ENCODE results near the gene IL7R.
A peak's percentile ranks its signal among the peaks of the same experiment; 100 is the strongest.
"Not testable (repeated sequence)": the region's sequence is repeated elsewhere in the genome, so short reads cannot be mapped to it uniquely, and the experiment has no call there.

The IL7R gene

GRCh38 chr5:35845508-35845907 lies 11.2 kb upstream of the IL7R start:
- DNase-seq: not testable (repeated sequence)

- DNase-seq: no peak
Measured at GRCh38 chr5:35847491-35847890, 9.2 kb upstream of the IL7R start.

DNA sequence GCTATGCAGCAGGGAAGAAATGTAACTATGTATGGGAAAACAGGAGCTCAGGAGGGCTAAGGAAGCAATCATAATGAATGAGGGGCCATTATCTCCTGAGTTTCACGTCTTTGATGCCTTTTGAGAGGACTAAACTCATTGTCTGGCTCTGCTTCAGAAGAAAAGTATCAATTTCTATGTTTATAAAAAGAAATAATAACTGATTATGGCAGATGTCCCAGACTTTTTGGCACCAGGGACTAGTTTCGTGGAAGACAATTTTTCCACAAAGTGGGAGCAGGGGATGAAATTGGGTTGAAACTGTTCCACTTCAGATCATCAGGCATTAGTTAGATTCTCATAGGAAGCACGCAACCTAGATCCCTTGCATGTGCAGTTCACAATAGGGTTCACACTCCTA lies 8.7 kb upstream of the IL7R start:
- no peak for DNase-seq

DNA sequence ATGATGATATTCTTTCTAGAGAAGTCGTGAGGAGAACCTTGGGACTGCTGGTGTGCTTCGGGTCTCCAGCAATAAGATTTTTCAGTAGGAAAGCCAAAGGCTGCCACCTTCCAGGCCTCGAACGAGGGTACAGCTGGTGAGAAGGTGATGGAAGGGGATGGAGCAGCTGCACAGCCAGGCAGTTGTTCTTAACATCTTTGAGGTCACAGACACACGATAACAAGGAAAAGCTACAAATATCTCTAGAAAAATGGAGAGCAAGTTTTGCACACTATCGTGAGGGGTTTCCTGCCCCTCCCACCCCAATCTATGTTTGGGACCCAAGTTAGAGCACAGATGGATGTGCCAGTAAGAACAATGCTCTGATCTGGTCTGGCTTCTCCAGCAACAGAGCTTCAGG lies 6.8 kb upstream of the IL7R start:
- no peak for DNase-seq

- DNase-seq: no peak
Measured at GRCh38 chr5:35850967-35851680, 5.6 kb upstream of the IL7R start.

DNA sequence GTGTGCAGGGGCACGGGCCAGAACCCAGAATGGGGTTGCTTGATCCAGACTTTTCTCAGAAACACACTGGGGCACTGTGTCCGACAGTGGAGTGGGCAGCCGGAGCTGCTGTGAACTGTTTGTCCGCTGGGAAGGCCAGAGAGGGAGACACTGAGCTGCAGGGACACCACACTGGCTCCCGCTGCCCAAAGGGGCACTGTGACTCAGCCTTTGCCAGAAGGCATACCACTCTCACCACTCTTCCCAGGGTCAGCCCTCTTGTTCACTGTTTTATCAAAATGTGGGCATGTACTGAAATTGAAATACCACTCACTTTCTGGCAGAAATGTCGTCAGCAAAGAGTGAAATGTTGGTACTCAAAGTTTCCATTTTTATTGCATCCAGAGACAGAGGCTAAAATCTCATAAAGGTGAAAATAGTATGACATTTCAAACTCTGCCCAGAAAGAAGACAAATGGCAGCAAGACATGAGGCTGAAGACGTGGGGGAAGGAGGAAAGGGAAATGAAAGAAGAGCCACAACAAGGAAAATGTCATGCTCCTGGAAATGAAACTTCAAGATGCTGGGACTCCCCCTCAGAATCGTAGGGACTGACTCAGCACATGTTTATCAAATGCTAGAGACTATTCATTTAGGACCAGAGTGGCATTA lies 4.5 kb upstream of the IL7R start:
- no peak for DNase-seq

- no peak for DNase-seq
Measured at GRCh38 chr5:35852773-35853172, 3.9 kb upstream of the IL7R start.

DNA sequence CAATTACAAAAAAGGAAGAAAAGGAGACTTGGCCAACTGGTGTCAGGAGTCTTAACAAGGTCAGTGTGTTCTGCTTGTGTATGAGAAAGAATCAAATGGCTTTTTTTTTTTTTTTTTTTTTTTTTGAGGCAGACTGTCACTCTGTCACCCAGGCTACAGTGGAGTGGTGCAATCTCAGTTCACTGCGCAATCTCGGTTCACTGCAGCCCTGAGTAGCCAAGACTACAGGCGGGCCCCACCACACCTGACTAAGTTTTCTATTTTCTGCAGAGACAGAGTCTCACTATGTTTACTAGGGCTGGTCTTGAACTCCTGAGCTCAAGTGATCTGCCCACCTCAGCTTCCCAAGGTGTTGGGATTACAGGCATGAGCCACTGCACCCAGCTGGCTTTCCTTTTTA lies 3.1 kb upstream of the IL7R start:
- DNase-seq: no peak

DNA sequence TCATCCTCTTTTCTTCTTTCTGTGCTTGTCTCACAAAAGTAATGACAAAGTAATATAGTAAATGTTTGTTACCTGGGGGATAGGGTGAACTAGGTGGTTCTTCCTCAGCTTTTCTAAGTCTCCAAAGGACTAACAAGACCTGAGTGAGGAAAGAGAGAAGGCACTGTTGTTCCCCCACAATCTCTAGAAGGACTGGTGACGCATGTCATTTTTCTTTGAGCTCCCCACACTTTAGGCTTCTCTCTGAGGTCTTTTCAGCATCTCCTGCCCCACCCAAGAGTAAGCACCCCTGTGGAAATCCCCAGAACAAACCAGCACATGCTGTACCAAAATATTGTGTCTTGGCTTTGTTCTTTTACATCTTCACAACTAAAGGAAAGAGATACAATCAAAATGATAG lies 2.4 kb upstream of the IL7R start:
- DNase-seq: no peak

- DNase-seq: peak; percentile 60
Measured at GRCh38 chr5:35855187-35855586, 1.5 kb upstream of the IL7R start.

GRCh38 chr5:35856186-35856764 lies 416 bp upstream of the IL7R start:
- not testable (repeated sequence) for DNase-seq

DNA sequence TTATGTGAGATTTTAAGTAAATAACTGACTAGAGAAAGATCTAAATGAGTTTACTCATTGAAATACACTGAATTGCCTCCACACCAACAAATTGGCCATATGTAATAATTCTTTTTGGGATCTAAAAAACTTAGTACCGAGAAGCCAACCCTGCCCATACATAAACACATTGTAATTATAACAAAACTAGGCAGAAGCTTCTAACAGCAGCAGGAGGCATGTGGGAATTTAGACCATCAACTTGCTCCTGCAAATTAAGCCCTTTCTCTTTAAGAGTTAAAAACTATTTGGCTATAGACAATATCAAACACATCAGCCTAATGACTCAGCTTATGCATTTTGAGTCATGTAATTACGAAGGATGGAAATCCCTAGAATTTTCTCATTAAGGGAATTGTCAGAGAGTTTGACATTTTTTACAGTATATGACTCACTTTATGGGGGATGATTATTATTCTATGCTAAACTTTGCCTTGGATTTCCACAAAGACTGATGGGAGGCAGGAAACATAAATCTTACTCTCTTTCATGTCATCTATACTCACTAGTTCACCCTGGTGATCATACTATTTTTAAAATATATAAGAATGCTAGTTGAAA lies 1.0 kb downstream of the IL7R start:
- peak; percentile 70 for DNase-seq

GRCh38 chr5:35859101-35859661 lies 2.5 kb downstream of the IL7R start:
- peak; percentile 96 for DNase-seq

- DNase-seq: peak; percentile 26
Measured at GRCh38 chr5:35860686-35861085, 4.0 kb downstream of the IL7R start.

- DNase-seq: no peak
Measured at GRCh38 chr5:35861718-35862117, 5.0 kb downstream of the IL7R start.

GRCh38 chr5:35862126-35862525 lies 5.4 kb downstream of the IL7R start:
- no peak for DNase-seq

DNA sequence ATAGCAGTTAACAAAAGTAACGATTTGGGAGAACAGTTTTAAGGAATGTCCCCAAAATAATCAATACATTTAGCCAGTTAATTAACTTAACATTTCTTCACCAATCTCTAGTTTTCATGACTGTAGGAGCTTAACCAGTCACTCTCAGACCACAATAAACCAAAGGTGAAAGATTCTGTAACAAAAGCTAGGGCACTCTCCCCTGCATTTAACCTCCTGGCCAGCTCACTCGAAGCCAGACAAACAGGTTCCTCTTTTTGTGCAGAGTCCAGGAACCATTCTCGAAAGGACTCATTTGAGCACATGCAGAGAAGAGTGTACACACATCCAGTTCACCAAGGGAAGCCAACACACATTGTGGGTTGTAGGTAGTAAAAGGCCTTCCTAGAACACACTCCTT lies 6.5 kb downstream of the IL7R start:
- no peak for DNase-seq

DNA sequence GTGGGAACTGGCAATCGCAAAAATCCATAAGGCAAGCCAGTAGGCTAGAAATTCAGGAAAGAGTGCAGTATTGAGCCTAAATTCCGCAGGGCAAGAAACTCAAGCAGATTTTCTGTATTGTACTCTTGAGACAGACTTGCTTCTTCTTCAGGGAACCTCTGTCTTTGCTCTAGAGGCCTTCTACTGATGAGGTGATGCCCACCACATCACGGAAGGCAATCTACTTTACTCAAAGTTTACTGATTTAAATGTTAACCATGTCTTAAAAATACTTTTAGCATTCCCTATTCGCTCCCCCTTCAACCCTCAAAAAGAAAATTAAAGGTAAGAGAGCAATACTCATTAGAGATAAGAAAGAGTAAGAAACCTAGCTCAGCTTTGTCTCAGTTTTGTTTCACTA lies 11.3 kb downstream of the IL7R start:
- DNase-seq: no peak

- DNase-seq: no peak
Measured at GRCh38 chr5:35869685-35870277, 13.1 kb downstream of the IL7R start.

DNA sequence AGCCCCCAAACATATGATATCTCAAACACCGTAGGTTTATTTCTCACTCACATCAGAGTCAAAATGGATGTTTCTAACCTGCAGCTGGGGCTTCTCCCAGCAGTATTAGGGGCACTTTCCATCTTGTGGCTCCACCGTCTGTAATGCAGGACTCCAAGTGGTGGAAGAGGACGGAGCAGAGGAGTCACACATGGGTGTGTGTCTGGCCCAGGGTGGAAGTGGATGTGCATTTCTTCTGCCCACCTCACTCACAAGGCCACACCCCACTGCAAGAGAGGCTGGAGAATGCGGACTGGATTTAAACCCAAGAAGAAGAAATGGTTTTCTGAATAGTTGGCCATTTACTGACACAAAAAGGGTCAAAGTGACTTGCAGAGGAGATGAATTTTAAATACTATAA lies 13.9 kb downstream of the IL7R start:
- no peak for DNase-seq

DNA sequence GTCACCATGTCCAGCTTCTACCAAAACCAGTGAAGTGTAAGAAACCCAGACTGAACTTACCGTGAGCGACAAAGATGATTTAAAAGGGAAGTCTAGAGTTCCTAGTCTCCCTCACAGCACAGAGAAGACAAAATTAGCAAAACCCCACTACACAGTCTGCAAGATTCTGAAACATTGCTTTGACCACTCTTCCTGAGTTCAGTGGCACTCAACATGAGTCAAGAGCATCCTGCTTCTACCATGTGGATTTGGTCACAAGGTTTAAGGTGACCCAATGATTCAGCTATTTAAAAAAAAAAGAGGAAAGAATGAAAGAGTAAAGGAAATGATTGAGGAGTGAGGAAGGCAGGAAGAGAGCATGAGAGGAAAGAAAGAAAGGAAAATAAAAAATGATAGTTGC lies 19.8 kb downstream of the IL7R start:
- no peak for DNase-seq

GRCh38 chr5:35876922-35877321 lies 20.2 kb downstream of the IL7R start:
- no peak for DNase-seq

DNA sequence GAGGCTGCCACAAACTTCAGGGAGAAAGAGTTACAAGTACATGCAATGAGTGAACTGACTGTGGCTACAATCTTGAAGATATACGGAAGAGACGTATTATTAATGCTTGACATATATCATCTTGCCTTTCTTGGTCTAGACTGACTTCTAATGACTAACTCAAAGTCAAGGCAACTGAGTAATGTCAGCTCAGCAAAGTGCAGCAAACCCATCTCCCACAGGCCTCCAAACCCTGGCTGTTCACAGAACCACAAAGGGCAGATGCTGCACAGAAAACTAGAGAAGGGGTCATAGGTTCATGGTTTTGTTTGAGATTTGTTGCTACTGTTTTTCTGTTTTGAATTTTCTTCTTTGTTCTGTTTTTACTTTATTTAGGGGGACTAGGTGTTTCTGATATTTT lies 21.0 kb downstream of the IL7R start:
- DNase-seq: no peak
